GM18907 (cell line): ENCODE measurements around the gene GGTA1.

ENCODE experiments used
- ATAC-seq: cut with Tn5 transposase; IDR thresholded peaks from one replicate; pipeline ENCODE4 v1.9.1; 2021; ENCODE audit warnings: mild to moderate bottlenecking, moderate library complexity; ENCODE audit not compliant: unreplicated experiment

The GGTA1 gene

DNA sequence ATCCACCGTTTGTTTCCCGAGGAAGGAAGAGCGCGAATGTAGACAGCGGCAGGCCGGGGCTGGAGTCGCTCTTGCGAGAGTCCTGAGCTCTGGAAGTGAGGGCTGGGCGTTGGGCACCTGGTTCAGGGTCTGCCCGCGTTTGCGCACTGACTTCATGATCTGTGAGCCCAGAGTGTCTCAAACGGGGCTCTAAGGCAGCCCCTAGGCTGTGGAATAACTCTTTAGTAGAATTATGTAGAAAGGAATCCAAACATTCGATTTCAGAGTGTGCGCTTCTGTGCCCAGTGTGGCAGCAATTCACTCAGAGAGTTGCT lies 478 bp upstream of the GGTA1 start:
- ATAC-seq, result no peak

DNA sequence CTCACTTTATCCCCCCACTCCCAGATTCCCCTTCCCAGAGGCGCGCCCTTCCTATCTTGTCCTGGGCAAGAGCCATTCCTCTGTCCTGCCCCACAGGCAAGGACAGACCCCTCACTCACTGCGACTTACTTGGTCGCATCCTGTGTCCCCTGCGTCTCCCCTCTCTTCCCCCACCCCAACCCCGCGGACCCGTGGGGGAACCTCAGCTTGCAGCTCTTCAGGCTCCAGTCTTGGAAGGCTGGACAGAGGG lies 542 bp downstream of the GGTA1 start:
- ATAC-seq, result no peak

DNA sequence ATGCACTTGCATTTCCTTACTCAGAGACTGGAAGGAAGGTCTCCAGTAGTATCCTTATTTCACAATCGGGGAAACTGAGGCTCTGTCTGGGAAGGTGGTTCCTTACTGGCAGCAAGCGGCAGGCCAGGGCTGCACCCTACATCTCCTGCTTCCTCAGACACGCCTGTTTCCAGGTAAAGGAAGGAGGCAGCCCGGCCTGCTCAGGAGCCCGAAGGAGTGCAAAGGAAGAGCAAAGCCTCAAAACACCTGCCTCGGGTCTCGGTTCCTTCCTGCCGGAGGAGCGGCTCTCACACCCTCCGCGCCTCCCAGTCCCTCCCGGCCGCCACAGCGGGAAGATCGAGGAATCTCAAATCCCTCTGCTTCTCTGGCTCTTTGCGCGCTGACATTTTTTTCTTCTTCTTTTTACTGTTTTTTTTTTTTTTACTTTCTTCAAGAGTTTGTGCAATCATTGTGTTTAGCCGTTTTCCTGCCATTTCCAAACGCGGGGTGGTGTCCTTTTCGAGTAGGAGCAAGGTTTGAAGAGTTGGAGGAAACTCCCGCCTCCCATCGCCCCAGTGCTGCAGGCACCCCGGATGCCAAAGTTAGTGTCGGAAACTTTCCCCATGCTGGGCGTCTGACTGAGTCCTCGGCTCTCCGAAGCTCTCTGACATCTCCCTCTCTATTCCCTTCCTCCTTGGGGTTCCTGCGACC lies 1.0 kb downstream of the GGTA1 start:
- ATAC-seq, result no peak

DNA sequence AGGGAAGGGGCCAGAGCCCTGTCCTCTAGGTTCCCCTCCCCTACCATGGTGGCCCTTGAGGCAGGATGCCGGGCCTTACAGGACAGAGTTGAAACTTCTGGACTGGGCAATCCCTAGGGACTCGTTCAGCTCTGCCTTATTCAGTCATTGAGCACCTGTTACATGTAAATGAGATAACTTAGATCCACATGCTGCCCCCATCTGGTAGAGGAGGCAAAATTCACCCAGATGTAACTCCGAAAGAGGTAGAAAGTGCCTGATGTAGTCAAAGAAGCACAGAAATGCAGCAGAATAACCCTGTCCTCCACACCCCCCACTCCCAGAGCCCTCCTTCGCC lies 1.5 kb downstream of the GGTA1 start:
- peak; percentile 85 for ATAC-seq

DNA sequence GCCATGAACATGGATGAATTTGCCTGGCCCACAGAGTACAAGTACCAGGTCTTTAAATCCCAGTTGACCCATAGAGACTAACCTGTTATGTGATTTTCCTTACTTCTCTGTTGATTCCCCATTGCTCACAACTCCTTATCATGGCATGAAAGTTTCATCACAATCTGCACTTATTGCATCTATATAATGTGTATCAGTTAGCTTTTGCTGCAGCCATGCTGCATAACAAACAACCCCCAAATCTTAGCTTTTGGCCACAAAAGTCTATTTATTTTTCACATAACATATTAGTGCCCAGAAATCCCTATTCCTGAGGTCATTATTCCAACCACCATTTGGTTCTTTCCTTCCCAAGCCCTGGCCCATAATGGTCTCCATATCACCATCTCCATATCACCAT lies 3.7 kb downstream of the GGTA1 start:
- ATAC-seq, result no peak

DNA sequence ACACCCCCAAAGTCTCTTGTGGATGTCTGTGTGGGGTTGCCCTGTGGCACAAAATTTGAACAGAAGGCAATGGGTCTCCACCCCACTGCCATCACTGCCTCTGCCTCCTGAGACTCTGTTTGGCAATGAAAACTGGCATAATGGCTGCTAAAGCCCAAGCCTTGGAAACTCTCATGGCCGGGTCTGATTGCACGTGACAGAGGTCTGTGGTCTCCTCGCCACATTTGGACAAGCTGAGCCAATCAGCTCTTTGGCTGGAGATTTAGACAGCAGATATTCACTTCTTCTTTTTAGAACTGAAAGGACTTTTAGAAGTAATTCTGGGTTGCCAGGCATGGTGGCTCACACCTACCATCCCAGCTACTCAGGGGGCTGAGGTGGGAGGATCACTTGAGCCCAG lies 5.5 kb downstream of the GGTA1 start:
- no peak for ATAC-seq

DNA sequence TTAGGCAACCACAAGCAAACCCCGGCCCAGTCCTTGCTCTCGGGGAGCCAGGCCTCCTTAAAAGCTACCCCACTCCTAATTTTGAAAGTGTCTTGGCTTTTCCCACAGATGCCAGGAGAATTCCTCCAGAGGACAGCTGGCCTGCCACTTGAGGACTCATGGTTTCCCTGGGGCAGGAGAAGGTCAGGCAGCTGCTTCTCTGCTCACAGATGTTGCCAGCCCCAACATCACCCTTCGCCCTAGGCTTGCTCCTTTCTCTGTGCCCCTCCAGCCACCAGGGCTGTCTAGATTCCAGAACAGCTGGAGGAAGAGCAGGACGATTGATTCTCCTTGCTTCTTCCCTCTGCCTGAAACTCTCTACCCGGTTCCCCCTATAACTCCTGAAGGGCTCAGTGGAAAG lies 8.5 kb downstream of the GGTA1 start:
- ATAC-seq, result no peak

DNA sequence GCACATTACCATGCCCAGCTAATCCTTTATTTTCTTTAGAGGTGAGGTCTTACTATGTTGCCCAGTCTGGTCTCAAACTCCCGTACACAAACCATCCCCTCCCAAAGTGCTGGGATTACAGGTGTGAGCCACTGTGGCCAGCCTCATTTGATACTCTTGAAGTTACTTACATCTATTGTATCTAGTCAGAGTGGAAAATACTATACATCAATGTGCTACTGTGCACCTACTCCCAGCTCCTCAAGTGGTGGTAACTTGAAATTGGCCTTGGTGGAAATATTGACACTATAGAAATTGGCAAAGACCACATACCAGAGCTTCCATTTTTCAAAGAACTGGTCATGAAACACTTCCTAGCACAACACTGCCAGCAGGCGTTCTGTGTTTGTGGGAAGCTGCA lies 10.3 kb downstream of the GGTA1 start:
- no peak for ATAC-seq

DNA sequence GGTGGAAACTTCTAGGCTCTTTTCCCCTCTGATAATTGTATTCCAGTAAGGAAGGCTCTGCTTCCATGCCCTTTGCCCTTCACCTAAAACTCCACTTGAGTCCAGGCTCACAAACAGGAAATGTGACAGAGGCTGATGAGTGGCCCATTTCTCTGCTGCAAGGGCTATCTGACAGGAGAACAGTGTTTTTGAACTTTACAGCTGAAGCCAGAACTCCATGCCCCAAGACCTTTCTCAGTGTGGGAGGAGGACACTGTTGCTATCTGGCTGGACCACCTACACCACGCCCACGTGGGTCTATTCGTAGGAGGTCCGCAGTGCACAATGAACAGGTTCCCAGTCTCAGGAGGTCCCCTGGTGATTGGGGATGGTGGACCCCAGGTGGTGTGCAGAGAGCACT lies 13.6 kb downstream of the GGTA1 start:
- no peak for ATAC-seq

DNA sequence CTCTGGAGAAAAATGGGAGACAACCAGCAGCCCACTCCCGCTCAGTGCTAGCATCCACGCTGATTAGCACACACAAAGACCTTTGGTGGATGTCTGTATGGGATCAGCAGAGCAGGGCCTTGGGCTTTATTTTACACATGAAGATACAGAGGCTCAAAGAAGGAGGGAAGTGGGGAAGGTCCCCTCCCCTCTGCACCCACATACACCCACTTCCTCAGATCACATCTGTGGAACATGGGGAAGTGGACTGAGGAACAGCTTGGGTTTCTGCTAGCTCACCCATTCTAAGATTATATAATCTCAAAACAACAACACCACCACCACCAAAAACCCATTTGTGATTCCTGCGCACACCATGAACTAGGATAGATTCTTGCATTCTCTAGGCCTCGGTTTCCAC lies 14.0 kb downstream of the GGTA1 start:
- ATAC-seq, result no peak

DNA sequence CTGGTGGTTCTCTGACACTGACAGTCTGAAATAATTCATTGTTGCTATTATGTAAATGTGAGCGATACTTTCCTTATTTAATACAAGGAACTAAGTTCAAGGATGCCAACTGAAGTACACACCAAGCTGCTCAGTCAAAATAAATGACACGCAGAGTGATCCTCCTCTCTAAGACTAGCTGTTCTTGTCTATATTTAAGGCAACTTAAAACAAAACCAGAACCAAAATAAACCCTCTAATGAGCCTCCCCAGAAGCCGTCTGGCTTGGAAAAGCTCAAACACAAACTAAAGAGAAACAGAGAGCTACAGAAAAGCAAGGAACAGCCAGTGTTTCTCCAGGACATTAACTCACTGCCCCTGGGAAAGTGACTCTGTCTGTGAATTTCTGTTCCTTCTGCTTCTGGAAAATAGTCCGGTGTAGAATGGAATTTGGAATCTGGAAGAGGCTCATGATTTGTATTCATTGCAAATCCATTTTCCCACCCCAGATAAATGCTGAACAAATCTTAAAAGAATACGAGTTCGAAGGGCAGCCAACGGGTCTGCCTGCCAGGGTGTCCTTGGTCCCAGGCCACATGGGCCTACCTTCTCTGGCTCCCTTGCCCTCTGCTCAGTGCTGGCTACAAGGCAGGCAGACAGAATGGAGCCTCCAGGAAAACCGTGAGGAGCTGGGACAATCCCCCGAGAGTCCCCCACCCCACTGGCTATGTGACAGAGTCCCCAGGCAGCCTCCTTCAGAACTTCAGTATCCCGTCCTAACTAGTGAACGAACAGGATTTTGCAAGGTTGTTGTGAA lies 14.8 kb downstream of the GGTA1 start:
- no peak for ATAC-seq

DNA sequence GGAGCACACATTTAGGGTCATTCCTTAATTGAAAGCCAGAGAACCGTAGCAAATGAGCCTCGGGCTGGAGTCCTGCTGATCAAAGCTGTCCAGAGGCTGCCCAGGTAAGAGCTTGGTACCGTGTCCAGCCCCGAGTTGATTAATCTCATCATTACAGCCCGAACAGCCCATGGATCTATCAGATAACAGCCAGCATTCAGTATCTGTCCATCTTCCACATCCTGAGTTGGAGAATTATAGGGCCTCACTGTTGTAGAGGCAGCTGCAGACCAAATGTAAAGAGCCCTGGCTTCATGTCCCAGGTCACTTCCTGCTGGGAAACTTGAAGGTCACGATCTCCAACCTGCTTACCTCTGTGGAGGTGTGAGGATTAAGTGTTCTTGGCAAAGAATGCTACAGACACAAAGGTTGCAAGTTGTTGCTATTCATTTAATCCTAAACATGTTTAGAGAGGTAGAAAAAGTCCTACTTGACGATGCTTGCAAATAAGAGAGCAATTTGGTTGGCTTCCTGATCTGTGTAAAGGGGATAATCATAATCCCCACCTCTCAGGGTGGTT lies 16.1 kb downstream of the GGTA1 start:
- no peak for ATAC-seq

DNA sequence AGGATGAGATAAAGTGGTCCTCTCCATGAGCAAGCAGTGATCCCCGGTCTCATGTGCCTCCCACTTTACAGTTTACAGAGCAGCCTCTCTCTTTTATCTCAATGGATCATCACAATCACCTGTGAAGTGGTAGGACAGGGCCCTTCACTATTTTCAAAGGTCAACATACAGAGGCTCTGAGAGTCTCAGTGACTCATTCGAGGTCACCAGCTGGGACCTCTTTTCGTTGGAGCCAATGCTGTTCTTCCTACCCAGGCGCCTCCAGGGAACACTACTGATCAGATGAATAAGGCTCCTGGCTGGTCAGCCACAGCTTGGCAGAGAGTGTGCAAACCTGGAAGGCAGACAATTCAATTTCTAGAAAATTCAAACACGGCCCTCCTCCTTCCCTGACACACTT lies 16.6 kb downstream of the GGTA1 start:
- ATAC-seq, result no peak

DNA sequence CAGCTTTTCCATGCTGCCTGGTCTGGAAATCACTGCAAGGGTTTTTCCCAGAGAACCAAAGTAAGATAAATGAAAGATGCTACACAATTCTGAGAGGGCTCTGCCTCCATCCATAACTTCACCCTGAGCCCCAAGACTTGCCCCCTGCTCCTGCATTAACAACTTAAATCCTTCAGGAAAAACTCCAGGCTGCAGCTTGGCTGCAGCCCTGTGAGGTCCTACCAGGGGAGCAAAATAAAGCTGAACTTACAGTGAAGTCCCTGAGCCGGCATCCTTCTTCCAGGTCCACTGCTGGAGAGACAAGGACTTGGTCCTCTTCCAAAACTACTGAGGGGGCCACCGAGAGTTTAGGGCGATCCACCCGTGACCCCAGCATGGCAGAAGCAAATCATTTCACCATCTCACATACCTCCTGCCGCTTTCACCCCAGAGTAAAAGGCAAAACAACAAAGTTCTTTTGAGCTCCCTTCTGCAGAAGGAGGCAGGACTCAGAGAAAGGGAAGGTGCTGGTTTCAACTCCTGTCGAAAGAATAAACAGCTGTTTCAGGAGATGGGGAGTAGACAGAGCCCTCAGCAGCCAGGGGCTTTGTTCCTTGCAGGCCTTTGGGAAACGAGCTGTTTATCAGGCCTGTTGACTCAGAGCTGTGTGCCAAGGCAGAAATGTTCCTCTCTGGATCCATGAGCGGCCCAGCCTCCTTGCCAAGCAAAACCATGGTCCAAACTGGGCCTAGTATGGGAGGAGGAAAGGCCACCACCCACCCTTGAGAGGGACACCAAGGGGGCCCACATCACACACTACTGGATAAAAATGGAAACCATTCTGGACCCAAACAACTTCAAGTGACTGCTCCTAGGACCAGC lies 20.6 kb downstream of the GGTA1 start:
- no peak for ATAC-seq

DNA sequence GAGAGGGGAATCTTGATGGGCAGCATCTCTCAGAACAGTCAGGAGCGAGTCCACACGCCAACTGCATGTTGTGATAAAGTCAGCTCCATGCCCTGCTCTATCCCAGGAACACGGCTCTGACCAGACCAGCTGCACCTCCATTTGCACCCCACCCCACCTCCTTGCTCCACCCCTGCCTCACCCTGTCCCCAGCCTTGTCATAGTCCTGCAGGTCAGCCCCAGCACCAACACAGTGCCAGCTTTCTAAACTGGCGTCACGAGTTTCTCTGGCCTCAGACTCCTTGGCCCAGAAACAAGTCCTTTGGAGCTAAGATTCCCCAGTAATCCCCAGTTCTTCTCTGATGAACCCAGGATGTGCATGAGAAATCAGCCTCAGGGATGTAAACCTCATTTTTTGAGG lies 23.5 kb downstream of the GGTA1 start:
- ATAC-seq, result no peak

DNA sequence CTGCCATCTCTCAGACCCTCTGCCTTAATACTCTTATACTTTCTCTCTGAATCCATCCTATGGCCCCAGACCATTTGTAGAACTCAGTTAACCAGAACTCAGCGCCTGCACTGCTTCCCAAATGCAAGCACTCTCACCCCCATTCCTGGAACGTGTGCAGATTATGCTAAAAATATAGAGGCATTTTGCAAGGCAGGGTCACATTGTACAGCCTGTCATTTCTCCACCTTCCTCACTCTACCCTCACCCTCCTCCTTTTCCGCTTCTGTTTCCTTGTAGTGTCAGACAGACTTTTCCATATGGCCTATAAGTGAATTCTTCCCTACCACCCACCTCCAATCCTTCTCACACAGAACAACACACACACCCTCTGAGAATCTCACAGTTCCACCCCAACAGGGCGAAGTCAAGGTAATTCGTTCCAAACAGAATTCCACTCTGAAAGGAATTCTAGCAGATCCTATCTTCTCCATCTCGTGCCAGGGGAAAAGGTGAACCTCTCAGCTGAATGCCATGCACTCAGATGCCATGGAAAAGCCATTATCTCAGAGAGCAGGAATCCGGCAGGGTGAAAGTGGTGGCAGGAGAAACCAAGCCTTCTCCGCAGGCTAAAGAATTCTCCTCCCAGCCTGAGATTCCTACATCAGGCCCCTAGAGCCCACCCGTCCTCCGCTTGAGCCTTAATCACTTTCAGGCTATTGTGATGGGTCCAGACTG lies 25.3 kb downstream of the GGTA1 start:
- no peak for ATAC-seq

DNA sequence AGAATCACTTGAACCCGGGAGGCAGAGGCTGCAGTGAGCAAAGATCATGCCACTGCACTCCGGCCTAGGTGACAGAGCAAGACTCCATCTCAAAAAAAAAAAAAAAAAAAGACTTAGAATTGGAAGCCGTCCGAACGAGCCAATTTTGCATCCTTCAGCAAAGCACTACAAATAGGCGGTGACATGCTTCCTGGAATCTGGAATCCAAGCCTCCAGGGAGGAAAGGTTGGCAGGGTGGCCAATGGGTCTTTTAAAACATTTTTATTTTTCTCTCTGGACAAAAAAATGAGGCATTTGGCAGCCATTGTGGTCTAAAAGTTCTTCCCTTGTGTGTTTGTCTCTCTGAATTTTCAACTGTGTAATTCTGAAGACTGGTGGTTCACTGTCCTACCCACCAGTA lies 26.4 kb downstream of the GGTA1 start:
- ATAC-seq, result no peak

DNA sequence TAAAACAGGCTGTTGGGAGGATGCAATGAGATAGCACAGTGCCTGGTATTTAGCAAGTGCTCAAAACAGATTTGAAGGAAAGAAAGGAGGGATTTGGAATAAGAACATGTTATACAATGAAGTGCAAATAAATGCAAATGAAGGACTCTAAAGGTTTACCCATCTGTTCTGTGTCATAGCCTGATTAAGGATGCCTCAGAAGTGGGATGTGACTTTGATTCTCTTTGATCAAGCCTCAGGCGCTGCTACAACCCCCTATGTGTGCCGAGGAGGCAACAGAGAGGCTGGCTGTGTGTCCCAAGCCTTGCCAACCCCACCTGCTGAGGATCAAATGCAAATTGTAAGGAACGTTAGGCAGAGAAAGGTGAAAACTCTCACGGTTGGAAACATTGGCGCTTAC lies 27.2 kb downstream of the GGTA1 start:
- no peak for ATAC-seq

DNA sequence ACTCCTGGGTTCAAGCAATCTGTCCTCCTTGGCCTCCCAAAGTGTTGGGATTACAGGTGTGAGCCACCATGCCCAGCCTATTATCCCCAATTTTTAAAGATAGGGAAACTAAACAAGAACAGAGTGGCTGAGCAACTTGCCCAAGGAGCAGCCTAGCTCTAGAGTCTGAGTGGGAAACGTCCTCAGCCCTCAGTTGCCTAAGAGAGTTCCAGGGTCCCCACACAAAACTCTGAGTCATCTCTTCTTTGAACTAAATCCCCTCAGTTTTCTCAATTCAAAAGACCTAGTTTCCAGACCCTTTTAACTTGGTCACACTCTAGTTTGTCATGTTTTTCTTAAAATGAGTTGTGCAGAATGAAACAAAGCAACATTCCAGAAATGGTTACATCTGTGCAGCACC lies 33.5 kb downstream of the GGTA1 start:
- ATAC-seq, result no peak

DNA sequence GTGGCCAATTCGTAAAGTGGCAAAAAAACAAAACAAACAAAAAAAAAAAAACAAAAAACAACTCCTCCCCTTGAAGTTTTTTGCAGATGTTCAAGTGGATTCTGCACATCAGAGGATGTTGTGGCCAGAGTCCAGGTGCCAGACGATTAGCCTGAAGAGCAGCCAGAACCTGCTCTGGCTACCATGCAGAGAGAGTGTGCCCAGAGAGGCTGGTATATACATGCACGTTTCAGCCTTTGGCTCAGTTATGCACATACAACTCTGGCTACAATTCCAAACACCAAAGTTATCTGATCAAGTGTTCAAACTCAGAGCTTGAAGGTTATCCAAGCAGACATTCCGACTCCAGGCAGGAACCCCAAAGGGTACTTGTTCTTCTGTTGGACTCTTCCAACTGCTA lies 34.7 kb downstream of the GGTA1 start:
- ATAC-seq, result no peak

DNA sequence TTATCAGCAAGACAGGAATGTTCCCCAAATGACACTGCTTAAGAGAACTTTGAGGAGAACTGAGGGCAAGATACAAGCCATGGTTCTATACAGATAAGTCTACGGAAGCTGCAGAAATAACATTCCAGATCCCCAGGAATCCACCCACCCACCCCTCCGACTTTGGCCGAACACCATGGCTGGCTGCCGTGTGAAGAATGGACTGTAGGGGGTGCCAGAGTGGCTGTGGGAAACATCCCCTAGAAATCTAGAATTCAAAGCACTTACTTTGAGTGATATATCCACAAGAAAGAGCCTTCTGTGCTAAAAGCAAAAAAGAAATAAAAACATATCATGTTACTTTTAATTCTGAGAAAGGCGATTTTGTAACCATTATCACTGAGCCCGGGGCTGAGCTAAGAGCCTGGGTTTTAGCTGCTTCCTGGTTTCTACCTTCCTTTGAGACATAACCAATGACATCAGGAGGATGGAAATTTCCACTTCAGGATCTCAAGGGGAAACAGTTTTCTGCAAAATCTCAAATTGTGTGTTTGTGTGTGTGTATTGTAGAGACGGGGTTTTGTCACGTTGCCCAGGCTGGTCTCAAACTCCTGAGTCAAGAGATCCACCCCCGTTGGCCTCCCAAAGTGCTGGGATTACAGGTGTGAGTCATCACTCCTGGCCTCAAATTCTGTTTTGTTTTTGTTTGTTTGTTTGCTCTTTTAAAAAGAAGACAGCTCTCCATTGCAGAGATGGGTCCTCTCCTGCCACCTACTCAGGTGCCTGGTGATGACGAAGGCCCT lies 36.4 kb downstream of the GGTA1 start:
- no peak for ATAC-seq
